ENCODE measurements around the gene KIAA0753.

Gene KIAA0753

GRCh38 chr17:6676802-6677157 is 36.3 kb upstream of the KIAA0753 start:
- Histone ChIP-seq H3K27ac (ENCODE audit: poor library complexity, severe bottlenecking) (no peak overlapping the region), H3K4me1 (ENCODE audit: insufficient read depth, poor library complexity, severe bottlenecking) (peaks cover 23% of the 10 kb centered on the region), H3K9me3 (ENCODE audit: severe bottlenecking) (no peaks in the 10 kb centered on the region), H3K27me3 (ENCODE audit: insufficient read depth, poor library complexity, severe bottlenecking) (no peaks in the 10 kb centered on the region), H3K36me3 (ENCODE audit: low read depth) (no peaks in the 10 kb centered on the region), H3K4me3 (ENCODE audit: severe bottlenecking) (no peak overlapping the region)
- TF ChIP-seq, protein P1, sequence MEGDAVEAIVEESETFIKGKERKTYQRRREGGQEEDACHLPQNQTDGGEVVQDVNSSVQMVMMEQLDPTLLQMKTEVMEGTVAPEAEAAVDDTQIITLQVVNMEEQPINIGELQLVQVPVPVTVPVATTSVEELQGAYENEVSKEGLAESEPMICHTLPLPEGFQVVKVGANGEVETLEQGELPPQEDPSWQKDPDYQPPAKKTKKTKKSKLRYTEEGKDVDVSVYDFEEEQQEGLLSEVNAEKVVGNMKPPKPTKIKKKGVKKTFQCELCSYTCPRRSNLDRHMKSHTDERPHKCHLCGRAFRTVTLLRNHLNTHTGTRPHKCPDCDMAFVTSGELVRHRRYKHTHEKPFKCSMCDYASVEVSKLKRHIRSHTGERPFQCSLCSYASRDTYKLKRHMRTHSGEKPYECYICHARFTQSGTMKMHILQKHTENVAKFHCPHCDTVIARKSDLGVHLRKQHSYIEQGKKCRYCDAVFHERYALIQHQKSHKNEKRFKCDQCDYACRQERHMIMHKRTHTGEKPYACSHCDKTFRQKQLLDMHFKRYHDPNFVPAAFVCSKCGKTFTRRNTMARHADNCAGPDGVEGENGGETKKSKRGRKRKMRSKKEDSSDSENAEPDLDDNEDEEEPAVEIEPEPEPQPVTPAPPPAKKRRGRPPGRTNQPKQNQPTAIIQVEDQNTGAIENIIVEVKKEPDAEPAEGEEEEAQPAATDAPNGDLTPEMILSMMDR (IDR thresholded peaks at IDR 0.05; ENCODE audit: poor library complexity, severe bottlenecking): no peak
- ATAC-seq (ENCODE audit: low read depth): no peak
- DNase-seq (ENCODE audit: low spot score): no peak

- DNase-seq (ENCODE audit: low spot score): no peak
- Histone ChIP-seq H3K27me3 (ENCODE audit: insufficient read depth, poor library complexity, severe bottlenecking) (no peaks in the 10 kb centered on the region), H3K4me3 (ENCODE audit: severe bottlenecking) (no peak overlapping the region), H3K9me3 (ENCODE audit: severe bottlenecking) (no peaks in the 10 kb centered on the region), H3K4me1 (ENCODE audit: insufficient read depth, poor library complexity, severe bottlenecking) (peaks cover 21% of the 10 kb centered on the region), H3K27ac (ENCODE audit: poor library complexity, severe bottlenecking) (no peak overlapping the region), H3K36me3 (ENCODE audit: low read depth) (no peaks in the 10 kb centered on the region)
- ATAC-seq (ENCODE audit: low read depth): no peak
- TF ChIP-seq, protein P1 (IDR thresholded peaks at IDR 0.05; ENCODE audit: poor library complexity, severe bottlenecking): no peak
Observed at GRCh38 chr17:6675201-6675825, 34.8 kb upstream of the KIAA0753 start.

DNA sequence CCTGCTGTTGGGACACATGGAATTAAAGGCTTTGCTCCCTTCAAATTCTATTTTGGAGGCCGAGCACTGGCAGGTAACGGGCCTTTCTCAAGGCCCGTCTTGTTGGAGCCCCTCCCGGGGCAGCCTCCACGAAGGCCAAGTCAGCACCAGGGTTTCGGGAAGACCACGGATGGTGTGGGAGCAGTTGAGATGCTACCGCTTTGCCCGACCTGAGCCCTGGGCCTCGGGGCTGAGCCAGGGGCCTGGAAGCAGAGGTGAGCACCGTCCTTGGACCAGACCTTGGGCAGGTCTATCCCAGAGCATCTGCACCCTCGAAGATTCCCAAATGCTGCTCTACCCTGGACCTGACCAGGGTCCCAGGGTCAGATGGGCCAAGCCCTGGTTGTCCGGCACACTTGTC is 34.1 kb upstream of the KIAA0753 start:
- ATAC-seq (ENCODE audit: low read depth) (no peak), DNase-seq (ENCODE audit: low spot score) (no peak)
- H3K36me3 ChIP-seq (ENCODE audit: low read depth): no peaks in the 10 kb centered on the region
- TF ChIP-seq, protein P1 (IDR thresholded peaks at IDR 0.05; ENCODE audit: poor library complexity, severe bottlenecking): no peak
- H3K4me1 ChIP-seq (ENCODE audit: insufficient read depth, poor library complexity, severe bottlenecking): peaks cover 22% of the 10 kb centered on the region
- no peaks in the 10 kb centered on the region for H3K9me3 ChIP-seq (ENCODE audit: severe bottlenecking)
- H3K27ac ChIP-seq (ENCODE audit: poor library complexity, severe bottlenecking): no peak overlapping the region
- no peak overlapping the region for H3K4me3 ChIP-seq (ENCODE audit: severe bottlenecking)
- H3K27me3 ChIP-seq (ENCODE audit: insufficient read depth, poor library complexity, severe bottlenecking): no peaks in the 10 kb centered on the region

GRCh38 chr17:6671431-6671830 is 30.9 kb upstream of the KIAA0753 start:
- TF ChIP-seq, protein P1 (IDR thresholded peaks at IDR 0.05; ENCODE audit: poor library complexity, severe bottlenecking): no peak
- H3K27ac ChIP-seq (ENCODE audit: poor library complexity, severe bottlenecking): peak overlapping the region; percentile 97
- H3K9me3 ChIP-seq (ENCODE audit: severe bottlenecking): no peaks in the 10 kb centered on the region
- H3K4me1 ChIP-seq (ENCODE audit: insufficient read depth, poor library complexity, severe bottlenecking): peaks cover 30% of the 10 kb centered on the region
- no peak for DNase-seq (ENCODE audit: low spot score)
- H3K4me3 ChIP-seq (ENCODE audit: severe bottlenecking): no peak overlapping the region
- ATAC-seq (ENCODE audit: low read depth): no peak
- no peaks in the 10 kb centered on the region for H3K27me3 ChIP-seq (ENCODE audit: insufficient read depth, poor library complexity, severe bottlenecking)
- no peaks in the 10 kb centered on the region for H3K36me3 ChIP-seq (ENCODE audit: low read depth)

GRCh38 chr17:6670999-6671398 is 30.5 kb upstream of the KIAA0753 start:
- Histone ChIP-seq H3K27me3 (ENCODE audit: insufficient read depth, poor library complexity, severe bottlenecking) (no peaks in the 10 kb centered on the region), H3K27ac (ENCODE audit: poor library complexity, severe bottlenecking) (peak overlapping the region; percentile 97), H3K4me1 (ENCODE audit: insufficient read depth, poor library complexity, severe bottlenecking) (peaks cover 33% of the 10 kb centered on the region), H3K4me3 (ENCODE audit: severe bottlenecking) (no peak overlapping the region), H3K9me3 (ENCODE audit: severe bottlenecking) (no peaks in the 10 kb centered on the region), H3K36me3 (ENCODE audit: low read depth) (no peaks in the 10 kb centered on the region)
- ATAC-seq (ENCODE audit: low read depth) (no peak), DNase-seq (ENCODE audit: low spot score) (no peak)
- TF ChIP-seq, protein P1 (IDR thresholded peaks at IDR 0.05; ENCODE audit: poor library complexity, severe bottlenecking): no peak
